Measurements from ENCODE around the gene IGSF9B.

The IGSF9B gene

DNA sequence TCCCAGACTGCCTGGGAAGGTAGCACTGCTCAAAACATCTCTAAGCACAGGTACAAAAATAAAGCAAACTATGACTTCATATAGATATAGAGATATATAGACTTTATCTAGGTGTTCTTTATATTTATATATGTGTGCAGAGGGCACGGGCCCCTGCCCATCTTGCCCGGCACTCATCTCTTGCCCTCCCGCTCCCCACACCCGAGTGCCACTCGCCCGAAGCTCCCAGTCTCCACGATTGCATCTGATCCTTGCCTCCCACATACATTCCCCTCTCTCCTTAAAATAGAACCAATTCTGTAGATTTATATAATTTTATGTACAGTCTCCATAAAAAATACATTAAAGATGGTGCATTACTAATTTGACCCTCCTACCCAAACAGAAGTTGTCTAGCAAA lies 55.5 kb downstream of the IGSF9B start:
- no peak for DNase-seq

DNA sequence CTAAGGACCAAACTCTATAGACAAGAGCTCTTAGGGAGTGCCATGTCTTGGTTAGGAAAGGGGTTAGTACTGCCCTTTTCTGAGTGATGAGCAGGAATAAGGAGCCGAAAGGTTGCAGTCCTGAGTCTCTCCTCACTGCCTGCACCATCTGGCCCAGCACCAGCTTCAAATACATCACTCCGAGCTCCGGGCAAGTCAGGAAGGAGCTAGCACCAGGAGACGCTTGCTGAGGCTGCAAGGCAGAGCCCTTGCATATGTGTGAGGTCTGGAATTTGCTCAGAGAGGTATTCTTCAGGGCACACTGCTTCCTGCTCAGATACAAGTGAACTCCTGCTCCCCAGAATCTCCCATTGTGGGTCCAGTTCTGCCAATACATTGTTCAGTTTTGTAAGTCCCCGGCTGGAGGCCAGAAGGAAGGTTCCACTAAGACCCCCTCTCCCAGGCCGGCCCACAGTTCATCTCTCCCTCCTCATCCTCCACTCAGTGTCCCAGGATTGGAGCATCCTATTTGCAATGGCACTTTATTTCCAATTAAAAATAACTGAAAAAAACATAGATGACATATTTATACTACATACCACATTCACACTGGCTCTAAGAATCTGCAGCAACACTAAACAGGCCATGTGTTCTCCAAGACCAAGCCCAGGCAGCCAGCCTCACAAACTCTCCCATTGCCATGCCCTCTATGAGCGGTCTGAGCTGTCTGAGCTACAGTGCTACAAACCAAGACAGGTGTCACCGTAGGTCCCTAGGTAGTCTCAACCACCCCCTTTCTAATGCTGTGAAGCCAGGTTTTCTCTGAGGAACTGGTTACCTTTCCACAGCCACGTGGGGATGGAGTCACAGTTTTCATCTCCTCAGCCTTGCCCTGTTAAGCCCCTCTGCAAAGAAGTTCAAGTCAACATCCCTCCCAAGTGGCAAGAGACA lies 56.3 kb downstream of the IGSF9B start:
- no peak for DNase-seq

- DNase-seq = no peak
Measured at GRCh38 chr11:133898770-133899115, 58.0 kb downstream of the IGSF9B start.

DNA sequence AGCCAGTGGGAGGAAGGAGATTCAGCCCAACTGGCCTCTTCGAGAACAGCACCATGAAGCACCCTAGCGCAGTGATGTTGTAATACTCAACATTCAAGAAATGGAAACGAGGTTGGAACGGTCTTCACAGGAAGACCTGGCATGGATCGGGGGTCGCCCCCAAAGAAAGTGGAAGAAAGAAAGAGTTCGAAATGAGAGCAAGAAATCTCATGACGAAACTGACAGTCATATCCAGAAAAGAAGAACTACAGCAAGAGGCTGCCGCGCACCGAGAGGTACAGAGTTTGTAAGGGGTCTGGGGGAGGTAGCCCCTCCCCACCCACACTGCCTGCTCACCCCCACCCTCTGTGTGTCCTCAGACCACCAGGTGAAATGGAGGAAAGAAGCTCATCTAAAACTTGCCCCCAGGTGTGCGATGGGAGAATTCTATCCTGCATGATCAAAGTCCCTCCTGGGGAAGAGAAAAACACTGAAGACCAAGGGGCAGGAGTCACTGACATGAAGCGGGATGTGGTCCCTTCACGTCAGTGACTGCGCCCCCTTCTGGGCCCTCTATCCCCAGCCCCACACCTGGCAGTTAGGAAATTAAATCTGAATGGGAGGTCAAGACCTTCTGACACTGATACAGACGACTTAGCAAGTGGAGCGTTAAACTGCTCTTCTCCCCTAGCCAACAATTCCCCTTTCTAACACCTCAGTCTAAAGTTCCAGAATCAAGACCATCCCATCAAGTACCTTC lies 58.6 kb downstream of the IGSF9B start:
- DNase-seq = no peak

GRCh38 chr11:133897331-133897650 lies 59.5 kb downstream of the IGSF9B start:
- no peak for DNase-seq

- no peak for DNase-seq
Measured at GRCh38 chr11:133896642-133897330, 60.0 kb downstream of the IGSF9B start.

- no peak for DNase-seq
Measured at GRCh38 chr11:133896028-133896427, 60.7 kb downstream of the IGSF9B start.

DNA sequence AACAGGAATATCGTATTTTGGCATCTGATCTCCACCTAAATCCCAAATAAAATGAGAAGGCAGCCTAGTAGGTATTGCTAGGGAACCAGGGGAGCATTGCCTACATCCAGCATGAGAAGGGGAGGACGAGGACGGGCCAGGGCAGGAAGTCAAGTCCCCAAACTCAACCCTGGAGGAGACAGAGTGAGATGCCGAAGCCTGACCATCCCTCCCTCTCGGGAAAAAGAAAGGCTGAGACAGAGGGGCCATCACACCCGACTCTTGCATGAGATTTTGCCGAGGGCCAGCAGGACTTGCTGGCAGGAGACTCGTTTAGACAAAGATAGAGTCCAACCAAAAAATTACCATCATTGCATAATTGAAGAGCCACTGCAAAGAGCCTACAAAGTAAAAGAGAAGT lies 61.2 kb downstream of the IGSF9B start:
- DNase-seq = no peak

DNA sequence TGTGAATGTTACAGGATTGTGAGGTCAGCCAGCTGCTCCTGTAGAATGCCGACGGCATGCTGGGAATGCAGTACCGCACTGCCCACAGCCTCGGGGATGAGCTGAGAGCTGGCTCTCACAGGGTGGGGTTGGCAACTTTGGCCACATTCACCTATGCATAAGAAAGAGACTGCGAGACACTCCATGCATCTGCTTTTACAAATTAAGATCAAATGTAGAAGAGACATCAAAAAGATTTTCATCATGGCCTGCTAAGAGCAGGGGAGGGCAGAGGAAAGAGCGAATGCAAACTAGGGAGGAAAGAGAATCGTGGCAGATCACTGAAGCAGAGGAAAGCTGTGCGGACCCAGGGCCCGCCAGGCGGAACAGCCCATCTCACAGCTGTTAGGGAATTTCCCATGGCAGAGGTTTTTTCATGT lies 61.7 kb downstream of the IGSF9B start:
- no peak for DNase-seq

DNA sequence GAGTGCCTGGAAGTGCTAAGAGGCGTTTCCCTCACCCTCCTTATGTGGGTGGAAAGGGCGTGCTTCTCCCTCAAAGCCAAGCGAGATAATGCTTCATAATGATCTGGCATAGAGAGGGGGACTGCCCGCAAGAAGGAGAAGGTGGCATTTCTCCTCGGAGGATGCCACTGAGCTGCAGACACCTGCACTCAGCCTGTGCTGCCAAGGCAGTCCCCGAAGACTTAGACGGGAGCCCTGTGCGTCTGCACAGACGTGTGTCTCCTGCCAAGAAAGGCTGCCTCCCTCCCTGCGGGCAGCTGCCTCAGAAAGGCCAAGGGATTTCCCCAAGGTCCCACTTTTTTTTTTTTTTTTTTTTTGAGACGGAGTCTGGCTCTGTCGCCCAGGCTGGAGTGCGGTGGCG lies 63.4 kb downstream of the IGSF9B start:
- DNase-seq = no peak

- no peak for DNase-seq
Measured at GRCh38 chr11:133892584-133893380, 64.0 kb downstream of the IGSF9B start.

DNA sequence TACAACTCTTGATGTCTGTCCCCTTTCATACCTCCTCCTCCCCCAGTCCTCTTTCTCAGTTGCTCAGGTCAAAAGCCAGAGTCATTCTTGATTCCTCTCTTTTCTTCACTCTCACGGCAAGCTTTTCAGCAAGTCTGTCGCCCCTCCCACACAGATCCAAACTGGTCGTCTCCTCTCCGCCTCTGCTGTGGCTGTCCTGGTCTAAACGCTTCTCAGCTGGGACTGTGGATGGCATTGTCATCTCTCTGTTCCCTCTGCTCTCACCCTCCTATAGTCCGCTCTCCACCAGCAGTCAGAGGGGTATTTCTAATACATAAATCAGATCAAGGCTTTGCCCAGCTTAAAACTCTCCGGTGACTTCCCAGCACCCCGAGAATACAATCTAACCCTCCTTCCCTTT lies 64.6 kb downstream of the IGSF9B start:
- no peak for DNase-seq

GRCh38 chr11:133889893-133890292 lies 66.9 kb downstream of the IGSF9B start:
- DNase-seq = no peak

DNA sequence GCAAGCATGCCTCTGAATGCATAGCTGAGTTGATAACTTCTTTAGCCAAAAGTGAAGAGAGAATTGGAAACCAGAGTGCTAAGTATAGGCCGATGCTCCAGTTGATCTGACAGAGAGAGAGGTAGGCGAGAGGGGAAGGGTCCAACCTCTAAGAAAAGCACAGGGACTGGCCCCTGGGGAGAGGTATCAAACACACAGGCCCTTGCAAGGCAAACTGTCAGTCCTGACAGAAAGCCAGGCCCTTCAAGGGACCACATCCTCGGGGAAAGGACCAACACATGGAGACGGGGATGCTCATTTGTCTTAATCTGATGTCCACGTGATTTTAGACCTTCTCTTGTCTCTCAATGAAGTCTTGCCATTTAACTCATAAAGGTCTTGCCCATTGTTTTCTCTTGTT lies 67.6 kb downstream of the IGSF9B start:
- no peak for DNase-seq

- no peak for DNase-seq
Measured at GRCh38 chr11:133887692-133888332, 69.0 kb downstream of the IGSF9B start.

- DNase-seq = no peak
Measured at GRCh38 chr11:133886029-133886428, 70.7 kb downstream of the IGSF9B start.

- DNase-seq = no peak
Measured at GRCh38 chr11:133872160-133872559, 84.6 kb downstream of the IGSF9B start.

DNA sequence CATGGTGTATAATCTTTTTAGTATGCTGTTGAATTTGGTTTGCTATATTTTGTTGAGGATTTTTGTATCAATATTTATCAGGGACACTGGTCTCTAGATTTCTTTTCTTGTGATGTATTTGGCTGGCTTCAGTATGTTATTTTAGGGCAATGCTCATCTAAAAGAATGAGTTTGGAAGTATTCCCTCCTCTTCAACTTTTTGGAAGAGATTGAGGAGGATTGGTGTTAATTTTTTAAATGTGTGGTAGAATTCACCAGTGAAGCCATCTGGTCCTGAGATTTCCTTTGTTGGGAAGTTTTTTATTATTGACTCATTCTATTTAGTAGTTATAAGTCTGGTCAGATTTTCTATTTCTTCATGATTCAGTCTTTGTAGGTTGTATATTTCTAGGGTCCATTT lies 89.3 kb downstream of the IGSF9B start:
- DNase-seq = no peak

GRCh38 chr11:133865466-133865865 lies 91.3 kb downstream of the IGSF9B start:
- DNase-seq = no peak

DNA sequence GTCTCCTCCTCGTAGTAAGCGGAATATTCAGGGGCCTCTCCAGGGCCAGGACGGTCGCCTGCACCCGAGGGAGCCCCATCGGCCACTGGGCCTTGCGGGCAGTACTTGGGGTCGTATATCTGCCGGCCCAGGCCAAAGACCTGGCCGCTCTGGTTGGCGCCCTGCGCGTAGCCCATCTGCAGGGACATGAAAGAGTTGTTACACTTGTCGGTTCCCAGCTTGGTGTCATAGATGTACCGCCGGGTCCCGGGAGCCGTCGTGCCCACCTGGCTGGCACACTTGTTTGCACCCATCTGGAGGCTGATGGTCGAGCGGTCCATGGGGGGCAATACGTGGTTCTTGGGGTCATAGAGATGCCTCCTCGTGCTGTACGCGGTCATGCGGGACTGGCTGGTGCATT lies 92.0 kb downstream of the IGSF9B start:
- no peak for DNase-seq

DNA sequence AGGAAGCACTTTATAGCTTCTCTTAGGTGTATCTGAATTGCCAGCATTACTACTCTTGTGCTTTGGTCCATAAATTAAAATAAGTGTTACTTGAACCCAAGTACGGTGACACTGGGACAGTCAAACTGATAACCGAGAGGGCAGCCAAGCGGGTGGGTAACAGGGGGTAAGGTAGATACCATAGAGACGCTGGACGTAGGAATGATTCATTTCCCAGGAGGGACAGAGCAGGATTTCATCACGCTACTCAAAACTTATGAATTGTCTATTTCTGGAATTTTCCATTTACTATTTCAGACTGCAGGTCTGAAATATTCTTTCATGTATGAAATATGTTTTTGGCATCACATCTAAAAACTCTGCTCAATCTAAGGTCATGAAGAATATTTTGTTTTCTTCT lies 96.6 kb downstream of the IGSF9B start:
- DNase-seq = no peak

All from C1 segment of cervical spinal cord (tissue), 14 donors.